Right cardiac atrium (tissue), 5 donors: Measurements from ENCODE around the gene MAPK10. TPM values are rescaled to one million over a fixed set of nuclear protein-coding genes. Genes with fewer than 3 reads are reported as not detected.

ENCODE experiments used
- ATAC-seq, 2 donors: fragments of 200-7000 bp; cut with Tn5 transposase; one replicate each; pipeline versions ENCODE4 v1.8.0 to v1.9.1; 2020; ENCODE audit warnings: moderate library complexity in 2 of 2, mild to moderate bottlenecking in 1 of 2
- DNase-seq, 3 donors: peaks; one replicate each; pipeline ENCODE4 v3.0.0-alpha.2; 2020
- H3K27ac ChIP-seq: one replicate; pipeline ENCODE4 v1.5.1; 2013; ENCODE audit warnings: mild to moderate bottlenecking, low read length, control low read depth, moderate library complexity
- H3K27me3 ChIP-seq: one replicate; pipeline ENCODE4 v1.6.1; 2013; ENCODE audit not compliant: control insufficient read depth, insufficient read depth
- H3K4me1 ChIP-seq: one replicate; pipeline ENCODE4 v1.6.1; 2013; ENCODE audit warnings: low read length; ENCODE audit not compliant: control insufficient read depth, insufficient read depth
- H3K4me3 ChIP-seq: one replicate; pipeline ENCODE4 v1.5.1; 2013; ENCODE audit warnings: low read length, control low read depth
- H3K9me3 ChIP-seq: one replicate; pipeline ENCODE4 v1.6.1; 2013; ENCODE audit warnings: low read length; ENCODE audit not compliant: control insufficient read depth
- WGBS: extraction: QIAGEN DNeasy Blood & Tissue Kit; methylation state at CpG from one replicate; pipeline ENCODE4 v1.1.7; 2013; 5-methylcytosine and 5-hydroxymethylcytosine counted together
- intact Hi-C, 4 donors: fragments of 100-400 bp; cut with DNase I; formaldehyde crosslinking; loops; one replicate each; pipeline versions ENCODE4 v1.11.0 to v1.14.0; 2022 to 2023
- polyA plus RNA-seq: library from polyadenylated mRNA; stranded (reverse); fragments of 200-250 nt; gene quantifications from one replicate; pipeline ENCODE4 v1.2.3, GENCODE V29; 2013
- total RNA-seq, 4 donors: library from RNA; stranded (reverse); fragmentation: NEBNext Ultra II Directional; extraction: Animal tissue kit (Norgen Biotek cat#: 25700); gene quantifications; one replicate each; pipeline ENCODE4 v1.2.1, GENCODE V29; 2021
- donor health status: healthy with polysubstance abuse.
- donor health status: DM: no; HTN: yes; CAD: no.
- donor health status: DM: no; HTN: no; CAD: no.
- donor health status: DM: no; HTN: yes; CAD: no; lungs with severe emphysema.
- donor health status: DM: yes; HTN: yes; CAD: no.

MAPK10 gene
- total and polyA plus RNA-seq, 5 donors: 6.6 to 12.9 (median 7.8) TPM

GRCh38 chr4:85955620-85956292 is 404.1 kb downstream of the MAPK10 start:
- Histone ChIP-seq H3K4me3 (no peak overlapping the region), H3K4me1 (peaks cover 2% of the 10 kb centered on the region), H3K27ac (no peak overlapping the region), H3K9me3 (no peaks in the 10 kb centered on the region), H3K27me3 (no peaks in the 10 kb centered on the region)
- intact Hi-C loops: no loop called here
- ATAC-seq (no peak), DNase-seq (no peak)

- Histone ChIP-seq H3K4me3 (no peak overlapping the region), H3K27ac (no peak overlapping the region), H3K9me3 (no peaks in the 10 kb centered on the region), H3K4me1 (peaks cover 2% of the 10 kb centered on the region), H3K27me3 (no peaks in the 10 kb centered on the region)
- intact Hi-C loops: no loop called here
- ATAC-seq (peak; percentile 48 to 62), DNase-seq (peak in 1 of 3 donors; percentile 18)
- WGBS: 66% methylated on average over 3 of the region's 3 CpGs
These were observed 406.2 kb downstream of the MAPK10 start for GRCh38 chr4:85953651-85954018.

- no peaks in the 10 kb centered on the region for H3K9me3 ChIP-seq
- WGBS: 52% methylated on average over 3 of the region's 3 CpGs
- no peaks in the 10 kb centered on the region for H3K27me3 ChIP-seq
- intact Hi-C loops: no loop called here
- DNase-seq (no peak), ATAC-seq (no peak)
- H3K4me1 ChIP-seq: peaks cover 2% of the 10 kb centered on the region
- H3K4me3 ChIP-seq: no peak overlapping the region
- H3K27ac ChIP-seq: peak overlapping the region; percentile 17
These were observed 406.7 kb downstream of the MAPK10 start for GRCh38 chr4:85952972-85953650.

GRCh38 chr4:85952528-85952927 is 407.3 kb downstream of the MAPK10 start:
- ATAC-seq (no peak), DNase-seq (no peak)
- H3K27me3 ChIP-seq: no peaks in the 10 kb centered on the region
- H3K9me3 ChIP-seq: no peaks in the 10 kb centered on the region
- no peak overlapping the region for H3K4me3 ChIP-seq
- 75% methylated on average over 3 of the region's 3 CpGs for WGBS
- H3K4me1 ChIP-seq: peaks cover 2% of the 10 kb centered on the region
- intact Hi-C loops: no loop called here
- H3K27ac ChIP-seq: no peak overlapping the region

- DNase-seq (no peak), ATAC-seq (no peak)
- H3K9me3 ChIP-seq: no peaks in the 10 kb centered on the region
- peaks cover 2% of the 10 kb centered on the region for H3K4me1 ChIP-seq
- no peaks in the 10 kb centered on the region for H3K27me3 ChIP-seq
- H3K27ac ChIP-seq: no peak overlapping the region
- 75% methylated on average over 3 of the region's 3 CpGs for WGBS
- no peak overlapping the region for H3K4me3 ChIP-seq
- intact Hi-C loops: no loop called here
These were observed 408.8 kb downstream of the MAPK10 start for GRCh38 chr4:85951099-85951498.

GRCh38 chr4:85946821-85947220 is 413.0 kb downstream of the MAPK10 start:
- no peaks in the 10 kb centered on the region for H3K9me3 ChIP-seq
- H3K27me3 ChIP-seq: no peaks in the 10 kb centered on the region
- no peak overlapping the region for H3K27ac ChIP-seq
- no peak for DNase-seq
- H3K4me3 ChIP-seq: no peak overlapping the region
- no peak for ATAC-seq
- peaks cover 2% of the 10 kb centered on the region for H3K4me1 ChIP-seq
- intact Hi-C loops: no loop called here

- H3K9me3 ChIP-seq: no peaks in the 10 kb centered on the region
- intact Hi-C loops: no loop called here
- WGBS: 56% methylated on average over 5 of the region's 5 CpGs
- DNase-seq (no peak), ATAC-seq (no peak)
- H3K27ac ChIP-seq: no peak overlapping the region
- H3K4me1 ChIP-seq: peaks cover 2% of the 10 kb centered on the region
- no peaks in the 10 kb centered on the region for H3K27me3 ChIP-seq
- H3K4me3 ChIP-seq: no peak overlapping the region
These were observed 417.7 kb downstream of the MAPK10 start for GRCh38 chr4:85942107-85942506.

- Histone ChIP-seq H3K27me3 (no peaks in the 10 kb centered on the region), H3K9me3 (no peaks in the 10 kb centered on the region), H3K4me3 (no peak overlapping the region), H3K4me1 (peaks cover 2% of the 10 kb centered on the region), H3K27ac (no peak overlapping the region)
- ATAC-seq: no peak
- no peak for DNase-seq
- intact Hi-C loops: no loop called here
These were observed 419.7 kb downstream of the MAPK10 start for GRCh38 chr4:85940151-85940550.

Other genes with a start within 250 kb of the MAPK10 start
- gene PTPN13, start 234.3 kb upstream of the MAPK10 start, total RNA-seq: 10 to 100 TPM in 1 of 4 donors, 1 to 10 TPM in 3; 7.5 to 10.7 (median 9.0) TPM
- gene PTPN13, start 234.3 kb upstream of the MAPK10 start, polyA plus RNA-seq: 2.8 TPM